HepG2 (cell line): ENCODE data around the gene LGALS8. TPM values are rescaled to one million over a fixed set of nuclear protein-coding genes. Genes with fewer than 3 reads are reported as not detected.

Experiments used
- ATF7-NPFF ChIP-seq: sonication (generic); formaldehyde crosslinking; IDR thresholded peaks from 2 replicates; pipeline ENCODE4 v1.8.1; 2023; ENCODE audit warnings: mild to moderate bottlenecking, low read depth, missing genetic modification reagents, moderate library complexity
- FOXK2 ChIP-seq: fragments of 450-650 bp; IDR thresholded peaks from 2 replicates; pipeline ENCODE4 v1.6.1; 2016
- FOXO1 ChIP-seq: sonication (generic); formaldehyde crosslinking; IDR thresholded peaks from 2 replicates; pipeline ENCODE4 v1.4.0; 2020; ENCODE audit warnings: missing genetic modification reagents
- HHEX ChIP-seq: IDR thresholded peaks from 2 replicates; pipeline ENCODE4 v1.6.1; 2016; ENCODE audit warnings: control low read depth
- KDM3A ChIP-seq: IDR thresholded peaks from 2 replicates; pipeline ENCODE4 v1.6.1; 2018; ENCODE audit warnings: low read depth, missing compliant biosample characterization
- MAX ChIP-seq: IDR thresholded peaks from 2 replicates; pipeline ENCODE4 v1.6.1; 2012; ENCODE audit warnings: inconsistent platforms
- MXD3 ChIP-seq: IDR thresholded peaks from 2 replicates; pipeline ENCODE4 v1.6.1; 2016; ENCODE audit warnings: mild to moderate bottlenecking, missing biosample characterization, missing genetic modification reagents
- PHF21A ChIP-seq: sonication (generic); formaldehyde crosslinking; IDR thresholded peaks from 2 replicates; pipeline ENCODE4 v1.5.0; 2020; ENCODE audit warnings: mild to moderate bottlenecking, missing genetic modification reagents
- TCF12 ChIP-seq, 2 experiments: fragments of 450-650 bp in 1 of 2; sonication (generic) in 1 of 2; formaldehyde crosslinking in 1 of 2; IDR thresholded peaks; 2 replicates each; pipeline versions ENCODE4 v1.6.1 to v1.8.0; 2017 to 2022; ENCODE audit warnings: antibody characterized with exemption in 1 of 2, mild to moderate bottlenecking in 1 of 2, missing genetic modification reagents in 1 of 2, moderate library complexity in 1 of 2
- TRIM24 ChIP-seq: sonication (generic); formaldehyde crosslinking; IDR thresholded peaks from 2 replicates; pipeline ENCODE4 v1.8.0; 2022; ENCODE audit warnings: mild to moderate bottlenecking, missing genetic modification reagents
- ZNF350 ChIP-seq: sonication (generic); formaldehyde crosslinking; IDR thresholded peaks from 2 replicates; pipeline ENCODE4 v1.4.0; 2020; ENCODE audit warnings: mild to moderate bottlenecking, low read depth, missing genetic modification reagents, borderline replicate concordance
- ZNF431 ChIP-seq: sonication (generic); formaldehyde crosslinking; IDR thresholded peaks from 2 replicates; pipeline ENCODE4 v1.9.0; 2022; ENCODE audit warnings: missing genetic modification reagents, low read depth, mild to moderate bottlenecking, borderline replicate concordance
- ZNF567 ChIP-seq: sonication (generic); formaldehyde crosslinking; IDR thresholded peaks from 2 replicates; pipeline ENCODE4 v1.8.1; 2023; ENCODE audit warnings: mild to moderate bottlenecking, missing genetic modification reagents, borderline replicate concordance
- ZNF652 ChIP-seq: IDR thresholded peaks from 2 replicates; pipeline ENCODE4 v1.6.1; 2016; ENCODE audit warnings: low read depth, borderline replicate concordance
- ZNF782 ChIP-seq: sonication (generic); formaldehyde crosslinking; IDR thresholded peaks from 2 replicates; pipeline ENCODE4 v1.4.0; 2020; ENCODE audit warnings: missing genetic modification reagents, mild to moderate bottlenecking, borderline replicate concordance
- polyA plus RNA-seq, 8 experiments: library from polyadenylated mRNA; depleted of rRNA in 3 of 8; stranded (reverse) in 7 of 8; unstranded in 1 of 8; fragments of >200 nt; fragmentation: Illumina TruSeq in 4 of 8; extraction: Trizol in 4 of 8; gene quantifications; 2 replicates each; pipeline versions ENCODE4 v1.2.1 to v1.2.3, GENCODE V29; 2011 to 2016; ENCODE audit warnings: low read depth in 4 of 8, missing spikeins in 1 of 8, mixed read lengths in 1 of 8; ENCODE audit not compliant: insufficient read depth in 1 of 8
- total RNA-seq, 5 experiments: library from RNA; depleted of rRNA; stranded (reverse); fragments of >200 nt; fragmentation: Illumina TruSeq; extraction: Trizol; gene quantifications; 2 replicates each; pipeline ENCODE4 v1.2.3, GENCODE V29; 2016; ENCODE audit warnings: low read depth in 1 of 5
- TF ChIP-seq, protein P1 (sequence below): IDR thresholded peaks from 2 replicates; pipeline ENCODE4 v1.6.1; 2016
- TF ChIP-seq, protein P2 (sequence below): sonication (generic); formaldehyde crosslinking; IDR thresholded peaks from 2 replicates; pipeline ENCODE4 v1.5.0; 2020; ENCODE audit warnings: mild to moderate bottlenecking, missing genetic modification reagents, borderline replicate concordance

LGALS8 gene
- total and polyA plus RNA-seq, 2 of the 13 experiments (the other 11 are each of a cell fraction or from before 2014, with no cell fraction given) = 29.3 to 185 TPM

DNA sequence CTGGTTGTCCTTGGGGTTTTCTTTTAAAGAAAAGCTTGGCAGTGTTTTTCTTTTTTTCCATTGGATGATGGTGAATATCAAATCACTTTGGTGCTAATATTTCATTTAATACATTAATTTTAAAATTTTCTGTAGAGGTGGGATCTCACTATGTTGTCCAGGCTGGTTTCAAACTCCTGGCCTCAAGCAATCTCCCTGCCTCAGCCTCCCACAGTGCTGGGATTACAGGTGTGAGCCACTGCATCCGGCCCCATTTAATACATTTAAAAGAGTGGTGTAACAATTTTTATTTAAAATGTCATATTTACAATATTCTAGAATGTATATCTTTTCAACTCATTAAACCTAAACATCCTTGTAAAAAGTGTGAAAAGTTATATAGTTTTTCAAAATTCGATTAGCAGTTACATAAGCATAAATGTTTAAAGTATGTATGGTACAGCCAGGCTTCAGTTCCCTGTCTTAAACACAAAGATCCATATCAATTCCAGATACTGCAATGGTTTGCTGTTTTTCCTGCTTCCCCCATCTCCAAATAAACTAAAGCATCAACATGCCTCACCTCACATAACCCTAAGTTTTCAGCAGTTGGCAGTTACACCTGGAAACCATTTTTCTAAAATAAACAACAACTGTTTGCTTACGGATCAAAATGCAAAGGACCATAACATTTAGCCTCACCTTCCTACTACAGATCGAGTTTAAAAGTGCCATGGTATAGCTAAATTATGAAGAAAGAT is 8.9 kb upstream of the LGALS8 start (continued):
- TF ChIP-seq PHF21A (peak; percentile 32; the same call in 1 of the 2 replicates), ZNF567 (CRISPR knock-in tag) (no peak), KDM3A (CRISPR knock-in tag) (no peak), TRIM24 (no peak), MAX (no peak), HHEX (CRISPR knock-in tag) (no peak), ZNF652 (no peak), ZNF350 (CRISPR knock-in tag) (0 out of 2 replicates have a peak, but pooled peaks have one; percentile 10), ZNF431 (CRISPR knock-in tag) (no peak), MXD3 (CRISPR knock-in tag) (no peak), FOXO1 (CRISPR knock-in tag) (peak; percentile 74; the same call in 1 of the 2 replicates), ATF7-NPFF (CRISPR knock-in tag) (no peak), TCF12 (IDR thresholded peaks at IDR 0.05) (no peak), TCF12 (CRISPR knock-in tag; IDR thresholded peaks at IDR 0.05) (no peak), ZNF782 (CRISPR knock-in tag) (no peak), FOXK2 (peak; percentile 68; the same call in 1 of the 2 replicates)
- TF ChIP-seq, protein P1, sequence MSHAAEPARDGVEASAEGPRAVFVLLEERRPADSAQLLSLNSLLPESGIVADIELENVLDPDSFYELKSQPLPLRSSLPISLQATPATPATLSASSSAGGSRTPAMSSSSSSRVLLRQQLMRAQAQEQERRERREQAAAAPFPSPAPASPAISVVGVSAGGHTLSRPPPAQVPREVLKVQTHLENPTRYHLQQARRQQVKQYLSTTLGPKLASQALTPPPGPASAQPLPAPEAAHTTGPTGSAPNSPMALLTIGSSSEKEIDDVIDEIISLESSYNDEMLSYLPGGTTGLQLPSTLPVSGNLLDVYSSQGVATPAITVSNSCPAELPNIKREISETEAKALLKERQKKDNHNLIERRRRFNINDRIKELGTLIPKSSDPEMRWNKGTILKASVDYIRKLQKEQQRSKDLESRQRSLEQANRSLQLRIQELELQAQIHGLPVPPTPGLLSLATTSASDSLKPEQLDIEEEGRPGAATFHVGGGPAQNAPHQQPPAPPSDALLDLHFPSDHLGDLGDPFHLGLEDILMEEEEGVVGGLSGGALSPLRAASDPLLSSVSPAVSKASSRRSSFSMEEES (CRISPR knock-in tag) = no peak; the same call in 1 of the 2 replicates
- TF ChIP-seq, protein P2, sequence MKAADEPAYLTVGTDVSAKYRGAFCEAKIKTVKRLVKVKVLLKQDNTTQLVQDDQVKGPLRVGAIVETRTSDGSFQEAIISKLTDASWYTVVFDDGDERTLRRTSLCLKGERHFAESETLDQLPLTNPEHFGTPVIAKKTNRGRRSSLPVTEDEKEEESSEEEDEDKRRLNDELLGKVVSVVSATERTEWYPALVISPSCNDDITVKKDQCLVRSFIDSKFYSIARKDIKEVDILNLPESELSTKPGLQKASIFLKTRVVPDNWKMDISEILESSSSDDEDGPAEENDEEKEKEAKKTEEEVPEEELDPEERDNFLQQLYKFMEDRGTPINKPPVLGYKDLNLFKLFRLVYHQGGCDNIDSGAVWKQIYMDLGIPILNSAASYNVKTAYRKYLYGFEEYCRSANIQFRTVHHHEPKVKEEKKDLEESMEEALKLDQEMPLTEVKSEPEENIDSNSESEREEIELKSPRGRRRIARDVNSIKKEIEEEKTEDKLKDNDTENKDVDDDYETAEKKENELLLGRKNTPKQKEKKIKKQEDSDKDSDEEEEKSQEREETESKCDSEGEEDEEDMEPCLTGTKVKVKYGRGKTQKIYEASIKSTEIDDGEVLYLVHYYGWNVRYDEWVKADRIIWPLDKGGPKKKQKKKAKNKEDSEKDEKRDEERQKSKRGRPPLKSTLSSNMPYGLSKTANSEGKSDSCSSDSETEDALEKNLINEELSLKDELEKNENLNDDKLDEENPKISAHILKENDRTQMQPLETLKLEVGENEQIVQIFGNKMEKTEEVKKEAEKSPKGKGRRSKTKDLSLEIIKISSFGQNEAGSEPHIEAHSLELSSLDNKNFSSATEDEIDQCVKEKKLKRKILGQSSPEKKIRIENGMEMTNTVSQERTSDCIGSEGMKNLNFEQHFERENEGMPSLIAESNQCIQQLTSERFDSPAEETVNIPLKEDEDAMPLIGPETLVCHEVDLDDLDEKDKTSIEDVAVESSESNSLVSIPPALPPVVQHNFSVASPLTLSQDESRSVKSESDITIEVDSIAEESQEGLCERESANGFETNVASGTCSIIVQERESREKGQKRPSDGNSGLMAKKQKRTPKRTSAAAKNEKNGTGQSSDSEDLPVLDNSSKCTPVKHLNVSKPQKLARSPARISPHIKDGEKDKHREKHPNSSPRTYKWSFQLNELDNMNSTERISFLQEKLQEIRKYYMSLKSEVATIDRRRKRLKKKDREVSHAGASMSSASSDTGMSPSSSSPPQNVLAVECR = no peak; the same call in 1 of the 2 replicates
